ENCODE measurements around the gene IKZF3.
"Not testable (repeated sequence)": the region's sequence is repeated elsewhere in the genome, so short reads cannot be mapped to it uniquely, and the experiment has no call there.

The IKZF3 gene

GRCh38 chr17:39855911-39856649, 8.0 kb downstream of the IKZF3 start:
- not testable (repeated sequence) for DNase-seq (ENCODE audit: low read depth)

GRCh38 chr17:39854909-39855308, 9.2 kb downstream of the IKZF3 start:
- no peak for DNase-seq (ENCODE audit: low read depth)

- DNase-seq (ENCODE audit: low read depth): no peak
These were observed 11.9 kb downstream of the IKZF3 start for GRCh38 chr17:39852239-39852638.

- not testable (repeated sequence) for DNase-seq (ENCODE audit: low read depth)
These were observed 13.9 kb downstream of the IKZF3 start for GRCh38 chr17:39850186-39850585.

GRCh38 chr17:39848600-39848999, 15.5 kb downstream of the IKZF3 start:
- no peak for DNase-seq (ENCODE audit: low read depth)

- DNase-seq (ENCODE audit: low read depth): no peak
These were observed 17.9 kb downstream of the IKZF3 start for GRCh38 chr17:39846205-39846604.

GRCh38 chr17:39845052-39845846, 18.9 kb downstream of the IKZF3 start:
- no peak for DNase-seq (ENCODE audit: low read depth)

GRCh38 chr17:39841134-39841683, 22.9 kb downstream of the IKZF3 start:
- no peak for DNase-seq (ENCODE audit: low read depth)

- no peak for DNase-seq (ENCODE audit: low read depth)
These were observed 25.3 kb downstream of the IKZF3 start for GRCh38 chr17:39838784-39839183.

- no peak for DNase-seq (ENCODE audit: low read depth)
These were observed 26.1 kb downstream of the IKZF3 start for GRCh38 chr17:39838057-39838456.

- DNase-seq (ENCODE audit: low read depth): no peak
These were observed 28.0 kb downstream of the IKZF3 start for GRCh38 chr17:39836117-39836516.

- DNase-seq (ENCODE audit: low read depth): no peak
These were observed 28.9 kb downstream of the IKZF3 start for GRCh38 chr17:39835038-39835786.

- DNase-seq (ENCODE audit: low read depth): no peak
These were observed 30.1 kb downstream of the IKZF3 start for GRCh38 chr17:39834017-39834416.

GRCh38 chr17:39831588-39831987, 32.5 kb downstream of the IKZF3 start:
- DNase-seq (ENCODE audit: low read depth): no peak

GRCh38 chr17:39828443-39828842, 35.7 kb downstream of the IKZF3 start:
- no peak for DNase-seq (ENCODE audit: low read depth)

GRCh38 chr17:39826334-39826733, 37.8 kb downstream of the IKZF3 start:
- DNase-seq (ENCODE audit: low read depth): no peak

GRCh38 chr17:39823407-39824054, 40.6 kb downstream of the IKZF3 start:
- DNase-seq (ENCODE audit: low read depth): no peak

- DNase-seq (ENCODE audit: low read depth): no peak
These were observed 42.1 kb downstream of the IKZF3 start for GRCh38 chr17:39822051-39822451.

GRCh38 chr17:39820987-39821386, 43.1 kb downstream of the IKZF3 start:
- no peak for DNase-seq (ENCODE audit: low read depth)

- no peak for DNase-seq (ENCODE audit: low read depth)
These were observed 43.6 kb downstream of the IKZF3 start for GRCh38 chr17:39820541-39820940.

GRCh38 chr17:39818358-39819000, 45.6 kb downstream of the IKZF3 start:
- no peak for DNase-seq (ENCODE audit: low read depth)
